OCI-LY3 (cell line): Measurements from ENCODE around the gene HEXIM1.

Source experiments
- EZH2phosphoT487 ChIP-seq: fragments of 200-600 bp; shearing (Covaris generic); IDR thresholded peaks from 2 replicates; pipeline ENCODE4 v1.6.1; 2018; ENCODE audit warnings: antibody characterized with exemption, mixed run types, low read depth
- TF ChIP-seq, protein P1 (sequence below): fragments of 200-600, 300-600 bp; sonication (generic); IDR thresholded peaks from 2 replicates; pipeline ENCODE4 v1.5.1; 2014; ENCODE audit warnings: antibody characterized with exemption, low read length, low read depth

DNA sequence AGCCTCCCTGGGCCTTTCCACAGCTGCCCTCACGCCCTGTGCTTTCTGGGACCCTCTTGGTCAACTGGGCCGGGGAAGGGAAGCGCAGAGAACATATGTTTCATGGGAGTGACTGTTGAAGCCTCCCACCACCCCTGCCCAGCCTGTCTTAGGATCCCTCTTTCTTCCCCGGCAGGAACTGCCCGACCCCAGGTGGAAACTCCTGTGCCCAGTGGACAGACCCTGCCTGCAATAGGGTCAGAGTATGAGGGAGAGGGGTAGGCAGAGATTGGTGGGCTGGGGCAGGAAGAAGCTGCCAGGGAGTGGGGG, 23.9 kb downstream of the HEXIM1 start:
- TF ChIP-seq, protein P1, sequence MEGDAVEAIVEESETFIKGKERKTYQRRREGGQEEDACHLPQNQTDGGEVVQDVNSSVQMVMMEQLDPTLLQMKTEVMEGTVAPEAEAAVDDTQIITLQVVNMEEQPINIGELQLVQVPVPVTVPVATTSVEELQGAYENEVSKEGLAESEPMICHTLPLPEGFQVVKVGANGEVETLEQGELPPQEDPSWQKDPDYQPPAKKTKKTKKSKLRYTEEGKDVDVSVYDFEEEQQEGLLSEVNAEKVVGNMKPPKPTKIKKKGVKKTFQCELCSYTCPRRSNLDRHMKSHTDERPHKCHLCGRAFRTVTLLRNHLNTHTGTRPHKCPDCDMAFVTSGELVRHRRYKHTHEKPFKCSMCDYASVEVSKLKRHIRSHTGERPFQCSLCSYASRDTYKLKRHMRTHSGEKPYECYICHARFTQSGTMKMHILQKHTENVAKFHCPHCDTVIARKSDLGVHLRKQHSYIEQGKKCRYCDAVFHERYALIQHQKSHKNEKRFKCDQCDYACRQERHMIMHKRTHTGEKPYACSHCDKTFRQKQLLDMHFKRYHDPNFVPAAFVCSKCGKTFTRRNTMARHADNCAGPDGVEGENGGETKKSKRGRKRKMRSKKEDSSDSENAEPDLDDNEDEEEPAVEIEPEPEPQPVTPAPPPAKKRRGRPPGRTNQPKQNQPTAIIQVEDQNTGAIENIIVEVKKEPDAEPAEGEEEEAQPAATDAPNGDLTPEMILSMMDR: no peak
- no peak for TF ChIP-seq EZH2phosphoT487
